Ishikawa (cell line): ENCODE results near the gene OAT.

Experiments used
- CREB1 ChIP-seq: IDR thresholded peaks from 2 replicates; pipeline ENCODE4 v1.6.1; 2012; ENCODE audit warnings: low read depth
- EP300 ChIP-seq: IDR thresholded peaks from 2 replicates; pipeline ENCODE4 v1.6.1; 2012; ENCODE audit warnings: borderline replicate concordance
- RAD21 ChIP-seq: IDR thresholded peaks from 2 replicates; pipeline ENCODE4 v1.6.1; 2012; ENCODE audit warnings: low read depth
- TAF1 ChIP-seq: IDR thresholded peaks from 2 replicates; pipeline ENCODE4 v1.6.1; 2012; ENCODE audit warnings: low read depth, mild to moderate bottlenecking

- TF ChIP-seq EP300 (no peak), RAD21 (no peak), TAF1 (no peak), CREB1 (no peak)
Observed at GRCh38 chr10:124381011-124381611, 37.6 kb downstream of the OAT start.
